ENCODE results near the gene RTEL1. TPM values are rescaled to one million over a fixed set of nuclear protein-coding genes. Genes with fewer than 3 reads are reported as not detected.
A peak's percentile ranks its signal among the peaks of the same experiment; 100 is the strongest.
"Not testable (repeated sequence)": the region's sequence is repeated elsewhere in the genome, so short reads cannot be mapped to it uniquely, and the experiment has no call there.

Gene RTEL1
- total RNA-seq, 1 experiment from 2014 or later = 6.3 TPM

DNA sequence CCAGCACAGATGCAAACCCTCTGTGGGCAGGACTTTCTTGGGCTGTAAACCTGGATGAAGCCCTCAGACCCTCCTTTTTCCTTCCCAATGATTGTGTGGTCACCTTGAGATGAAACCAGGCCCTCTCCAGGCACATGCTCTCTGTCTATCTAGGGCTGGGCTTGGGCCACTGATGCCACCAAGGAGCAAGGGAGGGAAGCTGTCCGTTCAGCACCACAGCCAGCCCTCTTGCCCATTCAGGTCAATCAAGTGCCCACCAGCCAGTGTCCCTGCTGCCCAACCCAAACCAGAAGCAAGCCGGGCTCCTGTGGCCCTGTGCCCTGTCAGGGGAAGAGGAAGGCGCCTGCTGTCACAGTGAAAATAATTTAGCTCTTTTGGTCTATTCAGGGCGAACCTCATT lies 12.9 kb upstream of the RTEL1 start:
- DNase-seq (ENCODE audit: extremely low read depth, low read depth) = no peak

DNA sequence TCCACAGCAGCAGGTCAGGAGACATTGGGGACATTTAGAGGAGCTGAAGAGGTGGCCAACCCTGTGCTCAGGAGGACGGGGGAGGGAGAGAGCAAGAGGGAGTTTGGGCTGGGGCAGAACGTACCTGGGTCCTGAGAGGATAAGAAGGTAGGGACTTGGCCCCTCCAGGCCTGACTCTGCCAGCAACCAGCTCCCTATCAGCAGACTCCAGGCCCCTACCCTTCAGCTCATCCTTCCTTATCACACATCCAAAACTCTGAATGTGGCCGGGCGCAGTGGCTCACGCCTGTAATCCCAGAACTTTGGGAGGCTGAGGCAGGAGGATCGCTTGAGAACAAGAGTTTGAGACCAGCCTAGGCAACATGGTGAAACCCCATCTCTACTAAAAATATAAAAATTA lies 9.9 kb upstream of the RTEL1 start:
- no peak for DNase-seq (ENCODE audit: extremely low read depth, low read depth)

DNA sequence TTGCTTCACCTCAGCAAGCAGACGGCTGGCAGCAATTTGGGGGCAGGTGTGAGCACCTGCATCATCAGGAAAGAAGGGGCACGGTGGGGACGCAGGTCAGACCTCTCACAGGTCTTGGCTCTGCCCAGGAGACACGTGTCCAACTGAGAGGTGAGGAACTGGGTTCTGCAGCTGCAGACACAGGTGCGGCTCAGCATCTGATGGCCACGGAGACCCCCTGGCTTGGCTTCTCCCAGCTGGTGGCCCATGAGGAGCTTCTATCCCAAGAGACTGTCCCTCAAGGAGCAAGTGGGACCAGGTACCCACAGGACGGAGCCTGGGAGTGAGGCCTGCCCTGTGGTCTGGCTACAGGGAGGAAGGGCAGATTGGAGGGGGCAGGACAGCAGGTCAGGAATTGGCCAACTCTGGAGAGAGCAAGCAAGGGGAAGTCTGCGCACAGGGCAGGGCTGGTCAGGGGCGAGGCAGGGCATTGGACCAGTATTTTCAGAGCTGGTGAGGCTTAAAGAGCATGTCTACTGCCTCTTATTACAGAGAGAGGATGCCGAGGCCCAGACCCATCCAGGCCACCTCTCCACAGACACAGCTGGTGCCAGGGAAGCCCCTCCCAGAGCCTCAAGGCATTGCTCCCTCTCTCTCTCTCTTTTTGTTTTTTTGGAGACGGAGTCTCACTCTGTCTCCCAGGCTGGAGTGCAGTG lies 9.1 kb upstream of the RTEL1 start:
- no peak for DNase-seq (ENCODE audit: extremely low read depth, low read depth)

DNA sequence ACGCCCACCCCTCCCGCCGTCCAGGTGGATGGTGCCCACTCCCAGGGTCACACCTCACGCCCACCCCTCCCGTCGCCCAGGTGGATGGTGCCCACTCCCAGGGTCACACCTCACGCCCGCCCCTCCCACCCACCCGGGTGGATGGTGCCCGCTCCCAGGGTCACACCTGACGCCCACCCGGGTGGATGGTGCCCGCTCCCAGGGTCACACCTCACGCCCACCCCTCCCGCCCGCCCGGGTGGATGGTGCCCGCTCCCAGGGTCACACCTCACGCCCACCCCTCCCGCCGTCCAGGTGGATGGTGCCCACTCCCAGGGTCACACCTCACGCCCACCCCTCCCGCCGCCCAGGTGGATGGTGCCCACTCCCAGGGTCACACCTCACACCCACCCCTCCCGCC lies 7.6 kb upstream of the RTEL1 start:
- not testable (repeated sequence) for DNase-seq (ENCODE audit: extremely low read depth, low read depth)

DNA sequence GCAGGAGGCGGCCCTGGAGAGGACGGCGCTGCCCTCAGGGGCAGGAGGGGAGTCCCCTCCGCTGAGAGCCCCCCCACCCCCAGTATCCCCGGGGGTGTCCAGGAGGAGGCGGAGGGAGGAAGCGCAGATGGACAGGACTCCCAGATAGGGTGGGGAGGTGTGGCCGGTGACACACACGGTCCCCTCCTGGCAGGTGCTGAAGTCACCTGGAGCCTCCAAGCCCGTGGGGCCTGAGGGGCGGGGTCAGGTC lies 6.2 kb upstream of the RTEL1 start:
- no peak for DNase-seq (ENCODE audit: extremely low read depth, low read depth)

DNA sequence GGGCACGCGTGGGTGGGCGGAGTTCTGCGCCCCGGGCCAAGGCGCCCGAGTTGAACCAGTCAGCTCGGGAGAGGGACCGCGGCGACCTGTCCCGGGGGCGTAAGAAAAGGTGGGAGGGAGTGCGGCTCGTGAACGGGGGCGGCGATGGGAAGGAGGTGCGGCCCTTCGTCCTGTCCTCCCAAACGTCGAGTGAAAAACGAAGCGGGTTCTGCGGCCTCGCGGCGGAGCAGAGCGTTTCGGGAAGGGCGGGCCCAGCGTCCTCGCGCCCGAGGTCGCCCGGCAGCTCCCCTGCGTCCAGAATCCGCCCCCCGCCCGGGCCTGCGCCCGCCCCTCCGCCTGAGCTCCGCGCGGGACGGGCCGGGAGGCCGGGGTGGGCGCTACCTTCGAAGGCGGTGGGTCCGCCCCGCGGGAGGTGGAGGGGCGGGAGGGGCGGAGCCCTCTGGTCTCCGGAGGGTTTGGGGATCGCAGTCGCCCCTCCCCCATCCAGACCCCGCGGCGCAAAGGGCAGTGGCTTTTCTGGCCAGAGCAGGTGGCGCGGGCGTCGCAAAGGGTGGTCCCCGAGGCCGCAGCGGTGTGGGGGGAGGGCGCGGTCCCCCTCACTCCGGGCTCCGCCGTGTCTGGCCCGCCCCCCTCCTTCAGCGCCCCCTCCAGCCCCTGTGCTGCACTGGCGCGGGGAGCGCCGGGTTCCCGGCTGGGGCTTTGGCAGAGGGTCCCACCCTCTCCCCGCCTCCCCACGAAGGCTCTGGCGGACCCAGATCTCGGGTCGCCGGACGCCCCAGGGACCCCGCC lies 5.7 kb upstream of the RTEL1 start:
- no peak for DNase-seq (ENCODE audit: extremely low read depth, low read depth)

DNA sequence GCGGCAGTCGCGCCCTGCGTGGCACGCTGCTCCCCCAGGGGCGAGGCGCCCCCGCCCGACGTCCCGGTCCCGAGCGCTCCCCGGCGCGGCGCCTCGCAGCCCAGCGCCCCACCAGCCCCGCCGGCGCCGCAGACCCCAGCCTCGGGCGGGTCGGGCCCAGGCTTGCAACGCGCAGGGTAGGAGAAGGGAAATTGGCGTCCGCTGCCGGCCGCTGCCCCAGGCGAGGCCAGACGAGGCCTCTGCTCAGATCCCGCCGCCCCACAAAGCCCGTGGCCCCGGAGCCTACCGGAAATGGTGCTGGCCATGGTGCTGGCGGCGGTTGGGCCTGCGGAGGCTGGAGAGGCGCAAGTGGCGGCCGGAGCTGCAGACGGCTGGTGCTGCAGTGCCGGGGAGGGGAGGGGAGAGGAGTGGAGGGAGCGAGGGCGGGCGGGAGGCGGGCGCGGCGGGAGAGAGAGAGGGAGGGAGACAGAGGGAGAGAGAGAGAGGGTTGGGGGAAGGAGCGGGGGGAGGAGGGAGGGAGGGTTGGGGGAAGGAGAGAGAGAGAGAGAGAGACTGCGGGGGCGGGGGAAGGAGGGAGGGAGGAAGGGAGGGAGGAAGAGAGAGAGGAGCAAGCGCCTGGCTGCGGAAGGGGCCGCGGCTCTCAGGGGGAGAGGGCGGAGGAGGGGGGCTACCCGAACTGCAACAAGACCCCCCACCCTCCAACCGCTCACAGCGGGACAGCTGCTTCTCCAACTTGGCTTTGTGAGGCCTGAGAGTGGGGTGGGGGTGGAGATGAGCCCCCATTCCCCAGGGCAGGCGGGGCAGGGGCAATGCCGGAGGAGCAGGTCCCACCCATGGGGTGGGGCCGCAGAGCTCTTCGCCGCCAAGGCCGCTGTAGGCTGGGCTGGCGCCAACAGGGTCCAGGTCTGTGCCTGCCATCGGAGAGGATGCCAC lies 4.8 kb upstream of the RTEL1 start, which contains the start of gene STMN3:
STMN3 (minus strand) TSS at position 384 of the 933 bp plus-strand sequence; CDS start at position 305, 79 bp downstream.
- DNase-seq (ENCODE audit: extremely low read depth, low read depth) = peak; percentile 74

DNA sequence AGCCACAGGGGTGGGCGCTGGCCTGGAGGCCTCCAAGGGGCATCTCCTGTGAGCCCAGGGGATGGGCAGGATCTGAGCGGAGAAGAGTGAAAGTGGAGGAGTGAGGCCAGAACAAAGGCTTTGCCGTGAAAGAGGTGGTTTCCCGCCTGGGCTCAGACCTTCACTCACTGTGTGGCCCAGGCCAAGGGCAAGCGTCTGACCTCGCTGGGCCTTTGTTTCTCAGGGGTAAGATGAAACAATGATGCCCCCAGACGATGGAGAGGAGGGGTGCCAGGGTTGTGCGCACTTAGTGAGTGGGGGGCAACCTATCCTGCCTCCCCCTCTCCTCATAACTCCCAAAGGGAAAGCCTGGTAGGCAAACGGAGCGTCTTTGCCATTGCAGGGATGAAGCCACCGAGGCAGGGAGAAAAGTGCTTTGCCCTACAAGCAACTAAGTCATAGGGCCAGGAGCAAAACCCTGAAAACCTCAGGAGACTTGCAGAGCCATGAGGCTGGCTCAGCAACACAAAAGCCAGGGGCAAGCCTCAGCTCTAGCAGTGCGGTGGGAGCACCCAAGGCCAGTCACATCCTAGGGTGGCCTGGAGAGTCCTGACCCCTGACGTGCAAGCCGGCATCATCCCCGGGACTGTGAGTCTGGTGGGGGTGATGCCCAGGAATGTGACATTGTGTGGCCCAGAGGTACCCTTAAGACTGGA lies 4.0 kb upstream of the RTEL1 start:
- DNase-seq (ENCODE audit: extremely low read depth, low read depth) = no peak

DNA sequence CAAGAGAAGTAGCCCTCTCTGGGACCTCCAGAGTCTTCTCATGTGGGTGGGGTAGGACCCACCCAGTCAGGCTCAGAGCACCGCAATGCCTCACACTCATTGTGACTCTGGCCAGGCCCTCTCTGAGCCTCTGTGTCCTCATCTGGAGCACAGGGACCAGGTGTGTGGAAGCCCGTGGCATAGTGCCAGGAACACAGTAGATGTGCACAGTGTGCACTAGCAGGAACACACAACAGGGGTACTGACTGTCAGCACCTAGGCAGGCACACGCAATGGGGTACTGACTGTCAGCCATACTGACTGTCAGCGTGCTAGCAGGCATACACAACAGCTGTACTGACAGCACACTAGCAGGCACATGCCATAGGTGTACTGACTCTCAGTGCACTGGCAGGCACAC lies 2.9 kb upstream of the RTEL1 start:
- no peak for DNase-seq (ENCODE audit: extremely low read depth, low read depth)

DNA sequence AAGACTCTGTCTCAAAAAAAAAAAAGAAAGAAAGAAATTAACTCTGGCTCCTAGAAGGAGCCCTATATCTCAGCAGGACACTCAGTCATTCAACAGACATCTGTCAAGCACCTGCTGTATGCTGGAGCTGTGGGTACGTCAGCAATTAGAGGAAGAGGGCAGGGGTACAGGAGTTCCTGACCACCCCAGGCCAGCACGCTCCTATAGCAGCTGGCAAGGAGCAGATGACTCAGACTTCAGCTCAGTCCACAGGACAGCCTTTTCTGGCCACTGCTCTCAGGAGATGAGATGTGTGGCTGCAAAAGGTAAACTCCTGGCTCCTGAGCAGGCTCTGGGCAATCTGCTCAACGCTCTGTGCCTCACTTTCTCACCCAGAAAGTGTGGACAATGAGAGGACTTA lies 1.7 kb upstream of the RTEL1 start:
- DNase-seq (ENCODE audit: extremely low read depth, low read depth) = no peak

DNA sequence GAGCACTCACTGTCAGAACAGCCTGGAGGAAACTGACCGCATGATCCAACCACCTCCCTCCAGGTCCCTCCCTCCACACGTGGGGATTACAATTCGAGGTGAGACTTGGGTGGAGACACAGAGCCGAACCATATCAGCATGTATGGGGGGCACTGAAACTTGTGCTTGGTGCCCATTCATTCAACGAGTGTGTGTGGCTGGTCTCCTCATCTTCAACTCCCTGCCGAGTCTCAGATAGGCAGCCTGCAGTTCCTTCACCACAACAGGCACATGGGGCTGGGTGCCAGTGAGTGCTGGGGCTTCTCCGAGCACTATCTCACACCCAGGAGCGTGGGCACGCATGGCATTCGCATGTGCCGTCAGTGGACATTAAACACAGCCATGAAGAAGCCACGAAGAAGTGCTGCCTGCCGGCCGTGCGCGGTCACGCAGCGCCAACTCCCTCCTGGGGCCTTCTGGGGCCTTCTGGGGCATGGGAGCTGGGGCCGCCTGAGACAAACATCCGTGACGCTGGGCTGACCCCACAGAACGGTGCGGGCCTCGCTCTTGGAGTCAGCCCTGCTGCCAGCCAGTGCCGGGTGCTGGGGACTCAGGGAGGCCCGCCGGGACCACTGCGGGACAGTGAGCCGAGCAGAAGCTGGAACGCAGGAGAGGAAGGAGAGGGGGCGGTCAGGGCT lies 714 bp upstream of the RTEL1 start:
- no peak for DNase-seq (ENCODE audit: extremely low read depth, low read depth)

DNA sequence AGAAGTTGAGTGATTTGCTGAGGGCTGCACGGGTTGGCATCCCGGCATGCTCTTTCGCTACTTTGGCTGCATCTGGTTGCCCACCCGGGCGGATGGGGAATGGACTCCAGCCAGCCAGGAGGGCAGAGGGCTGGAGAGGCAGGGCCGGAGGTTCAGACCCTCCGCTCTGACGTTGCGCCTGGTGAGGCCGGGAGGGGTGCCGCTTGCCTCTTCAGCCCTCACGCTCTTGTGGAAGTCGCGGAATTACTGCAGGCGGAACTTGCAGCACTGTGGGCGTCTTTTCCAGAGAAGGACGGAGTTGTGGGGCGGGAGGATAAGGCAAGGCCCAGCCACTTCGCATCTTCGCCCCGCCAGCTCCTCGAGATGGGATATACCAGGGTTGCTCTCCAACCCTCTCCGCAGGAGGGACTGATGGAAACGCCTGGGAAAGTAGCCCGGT lies 656 bp downstream of the RTEL1 start:
- DNase-seq (ENCODE audit: extremely low read depth, low read depth) = no peak

DNA sequence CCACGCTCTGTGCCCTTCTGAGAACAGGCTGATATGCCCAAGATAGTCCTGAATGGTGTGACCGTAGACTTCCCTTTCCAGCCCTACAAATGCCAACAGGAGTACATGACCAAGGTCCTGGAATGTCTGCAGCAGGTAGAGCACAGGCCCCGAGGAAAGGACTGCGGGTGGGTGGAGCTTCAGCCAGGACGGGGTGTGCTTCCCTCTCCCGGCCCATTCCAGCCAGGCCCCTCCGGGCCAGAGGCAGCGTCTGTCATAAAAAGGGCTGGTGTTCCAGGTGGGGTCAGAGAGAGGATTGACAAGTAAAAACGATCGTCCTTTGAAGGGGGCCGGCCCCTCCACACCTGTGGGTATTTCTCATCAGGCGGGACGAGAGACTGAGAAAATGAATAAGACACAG lies 1.3 kb downstream of the RTEL1 start:
- no peak for DNase-seq (ENCODE audit: extremely low read depth, low read depth)

DNA sequence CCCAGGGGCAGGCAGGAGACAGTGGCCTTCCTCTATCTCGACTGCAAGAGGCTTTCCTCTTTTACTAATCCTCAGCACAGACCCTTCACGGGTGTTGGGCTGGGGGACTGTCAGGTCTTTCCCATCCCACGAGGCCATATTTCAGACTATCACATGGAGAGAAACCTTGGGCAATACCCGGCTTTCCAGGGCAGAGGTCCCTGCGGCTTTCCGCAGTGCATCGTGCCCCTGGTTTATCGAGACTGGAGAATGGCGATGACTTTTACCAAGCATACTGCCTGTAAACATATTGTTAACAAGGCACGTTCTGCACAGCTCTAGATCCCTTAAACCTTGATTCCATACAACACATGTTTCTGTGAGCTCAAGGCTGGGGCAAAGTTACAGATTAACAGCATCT lies 2.1 kb downstream of the RTEL1 start:
- not testable (repeated sequence) for DNase-seq (ENCODE audit: extremely low read depth, low read depth)

DNA sequence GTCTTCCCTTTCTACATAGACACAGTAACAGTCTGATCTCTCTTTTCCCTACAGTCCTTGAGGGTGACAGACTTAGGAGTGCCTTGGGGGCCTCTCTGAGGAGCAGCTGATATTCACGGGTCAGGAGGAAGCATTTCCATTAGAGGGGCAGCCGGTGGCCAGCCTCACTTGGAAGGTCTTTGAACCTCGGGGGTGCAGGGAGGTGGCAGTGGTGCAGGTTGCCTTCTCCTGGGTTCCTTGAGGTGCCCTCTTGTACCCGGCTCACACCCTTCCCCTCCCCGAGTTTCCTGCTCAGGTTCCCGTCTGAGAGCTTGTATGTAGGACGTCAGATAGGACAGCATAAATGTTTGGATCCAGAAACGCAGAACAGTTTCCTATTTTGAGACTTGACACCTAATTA lies 2.5 kb downstream of the RTEL1 start:
- no peak for DNase-seq (ENCODE audit: extremely low read depth, low read depth)

DNA sequence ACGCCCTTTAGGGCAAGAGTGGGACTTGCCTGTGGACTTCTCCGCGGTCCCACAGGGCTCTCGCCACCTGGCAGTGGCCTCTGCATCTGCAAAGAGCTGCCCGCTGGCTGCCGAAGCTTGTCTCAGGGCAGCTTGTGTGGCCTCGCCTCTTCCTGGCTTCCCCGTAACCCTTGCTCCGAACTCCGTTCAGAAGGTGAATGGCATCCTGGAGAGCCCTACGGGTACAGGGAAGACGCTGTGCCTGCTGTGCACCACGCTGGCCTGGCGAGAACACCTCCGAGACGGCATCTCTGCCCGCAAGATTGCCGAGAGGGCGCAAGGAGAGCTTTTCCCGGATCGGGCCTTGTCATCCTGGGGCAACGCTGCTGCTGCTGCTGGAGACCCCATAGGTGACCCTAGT lies 3.0 kb downstream of the RTEL1 start:
- DNase-seq (ENCODE audit: extremely low read depth, low read depth) = no peak

DNA sequence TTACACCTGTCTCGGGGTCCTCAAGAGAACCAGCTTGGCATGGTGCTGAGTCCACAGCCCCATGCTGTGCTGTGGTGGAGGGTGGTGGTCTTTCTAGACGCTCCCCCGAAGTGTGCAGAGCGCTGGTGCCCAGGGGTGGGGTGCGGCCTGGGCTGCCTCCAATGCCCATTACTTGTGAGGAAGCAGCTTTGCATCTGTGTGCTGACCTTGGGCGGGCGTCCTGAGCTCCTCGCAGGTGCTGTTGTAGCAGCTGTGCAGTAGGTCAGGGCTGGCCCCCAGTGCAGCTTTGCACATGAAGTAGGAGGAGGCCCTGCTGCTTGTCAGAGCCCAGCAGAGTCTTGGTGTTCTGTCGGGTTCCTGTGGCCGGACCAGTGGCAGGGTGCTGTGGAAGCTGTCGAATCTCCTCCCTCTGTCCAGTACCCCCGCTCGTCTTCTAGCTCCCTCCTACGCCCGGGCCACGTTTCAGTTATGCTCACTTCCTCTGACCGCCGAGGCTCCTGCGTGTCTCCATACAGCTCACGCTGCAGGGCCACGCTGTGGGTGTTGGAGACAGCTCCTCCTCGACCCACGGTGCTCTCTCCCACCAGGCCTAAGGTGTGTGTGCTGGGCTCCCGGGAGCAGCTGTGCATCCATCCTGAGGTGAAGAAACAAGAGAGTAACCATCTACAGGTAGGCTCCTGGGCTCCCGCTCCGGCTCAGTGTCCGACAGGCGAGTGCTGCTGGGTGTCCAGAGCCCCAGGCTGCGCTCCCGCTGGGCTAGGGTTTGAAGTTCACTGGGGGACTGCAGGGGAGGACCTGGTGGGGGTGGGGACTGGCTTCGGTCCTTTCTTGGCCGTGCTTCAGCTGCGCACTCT lies 4.1 kb downstream of the RTEL1 start:
- no peak for DNase-seq (ENCODE audit: extremely low read depth, low read depth)

DNA sequence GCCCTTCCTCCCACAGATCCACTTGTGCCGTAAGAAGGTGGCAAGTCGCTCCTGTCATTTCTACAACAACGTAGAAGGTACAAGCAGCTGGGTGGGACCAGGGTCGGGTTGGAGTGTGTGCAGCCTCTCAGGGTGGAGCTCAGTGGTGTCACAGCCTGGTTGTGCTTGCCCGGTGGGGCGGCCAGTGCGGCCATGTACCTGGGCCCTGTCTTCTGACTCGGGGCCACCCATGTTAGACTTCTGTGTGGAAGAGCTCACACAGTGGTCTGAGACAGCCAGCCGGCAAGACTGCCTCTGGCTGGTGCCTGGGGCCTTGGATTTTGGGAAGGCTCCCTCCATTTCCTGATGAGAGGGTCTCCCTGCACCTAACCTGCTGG lies 4.7 kb downstream of the RTEL1 start:
- no peak for DNase-seq (ENCODE audit: extremely low read depth, low read depth)

DNA sequence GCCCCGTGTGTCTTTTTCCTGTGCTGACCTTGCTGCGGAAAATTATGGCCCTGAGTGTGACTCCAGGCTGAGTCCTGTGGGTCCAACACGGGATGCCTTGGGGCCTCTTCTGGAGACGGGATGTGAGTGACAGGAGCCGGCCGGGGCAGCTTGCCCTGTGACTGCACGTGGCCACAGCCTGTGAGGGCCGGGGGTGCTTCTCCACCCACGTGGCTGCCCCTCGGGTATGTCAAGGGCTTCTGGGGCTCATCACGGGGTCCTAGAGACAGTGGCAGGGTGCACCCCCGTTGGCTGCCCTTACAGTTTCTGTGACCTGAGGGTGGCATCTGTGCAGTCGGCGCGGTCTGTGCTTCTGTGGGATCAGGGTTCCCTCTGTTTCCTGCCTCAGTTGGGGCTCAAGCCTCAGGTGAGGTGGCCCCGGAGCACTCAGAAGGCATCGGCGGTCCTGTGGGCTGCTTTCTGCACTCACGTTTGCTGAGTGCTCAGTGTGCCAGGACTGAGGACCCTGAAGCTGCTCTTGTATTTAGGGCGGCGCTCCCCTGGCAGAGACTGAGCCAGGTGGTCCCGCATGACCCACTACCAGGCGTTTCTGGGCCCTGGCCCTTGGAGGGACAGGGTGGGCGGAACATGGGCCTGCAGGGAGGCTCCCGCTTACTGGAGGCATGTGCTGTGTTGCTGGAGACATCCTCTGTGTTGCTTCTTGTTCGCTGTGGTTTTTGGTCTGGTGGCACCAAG lies 5.4 kb downstream of the RTEL1 start:
- DNase-seq (ENCODE audit: extremely low read depth, low read depth) = no peak
